Naive thymus-derived CD4-positive, alpha-beta T cell (primary cell): Measurements from ENCODE around the gene NRM. TPM values are rescaled to one million over a fixed set of nuclear protein-coding genes. Genes with fewer than 3 reads are reported as not detected.

ENCODE experiments used
- ATAC-seq: fragments of 150-1000 bp; cut with Tn5 transposase; 2 replicates; pipeline ENCODE4 v1.10.0; 2021; ENCODE audit warnings: mild to moderate bottlenecking, moderate library complexity
- CTCF ChIA-PET: fragments of 350-600 bp; sonication (Branson Sonifier 250); formaldehyde crosslinking; loops from one replicate; lab custom pipeline; 2021; ENCODE audit warnings: antibody characterized with exemption; lab: Charles Lee
- POLR2A ChIA-PET: fragments of 350-600 bp; sonication (Branson Sonifier 250); formaldehyde crosslinking; loops from one replicate; lab custom pipeline; 2021; ENCODE audit warnings: antibody characterized with exemption, inconsistent platforms; lab: Charles Lee
- DNase-seq, 9 donors: peaks; one replicate each; pipeline versions ENCODE4 v3.0.0 to v3.0.0-alpha.2; 2020 to 2022; ENCODE audit warnings: mixed read lengths in 1 of 9
- H3K27ac ChIP-seq: one replicate; pipeline ENCODE4 v1.7.0; 2013; ENCODE audit warnings: mild to moderate bottlenecking, low read depth, low read length, moderate library complexity
- H3K27me3 ChIP-seq, 2 donors: one replicate each; pipeline ENCODE4 v1.7.0; 2013; ENCODE audit warnings: low read length in 2 of 2, mild to moderate bottlenecking in 2 of 2, moderate library complexity in 2 of 2; ENCODE audit not compliant: control insufficient read depth in 2 of 2, insufficient read depth in 2 of 2
- H3K36me3 ChIP-seq, 3 experiments: 1 replicate in 2 of 3; 2 replicates in 1 of 3; pipeline ENCODE4 v1.7.0; 2013; ENCODE audit warnings: low read length in 3 of 3, mild to moderate bottlenecking in 3 of 3, moderate library complexity in 1 of 3; ENCODE audit not compliant: insufficient read depth in 3 of 3, control insufficient read depth in 2 of 3
- H3K4me1 ChIP-seq, 2 donors: one replicate each; pipeline ENCODE4 v1.7.0; 2013; ENCODE audit warnings: low read length in 2 of 2, mild to moderate bottlenecking in 2 of 2, moderate library complexity in 1 of 2; ENCODE audit not compliant: control insufficient read depth in 2 of 2, insufficient read depth in 2 of 2
- H3K4me3 ChIP-seq: 2 replicates; pipeline ENCODE4 v1.7.0; 2013; ENCODE audit warnings: mild to moderate bottlenecking, low read length
- H3K9me3 ChIP-seq, 3 experiments: 1 replicate in 2 of 3; 2 replicates in 1 of 3; pipeline ENCODE4 v1.7.0; 2013; ENCODE audit warnings: low read length in 3 of 3; ENCODE audit not compliant: control insufficient read depth in 2 of 3
- H3K27ac Mint-ChIP-seq, 9 donors: one replicate each; pipeline ENCODE4 v1.8.0; 2020 to 2022; ENCODE audit warnings: mixed read lengths in 9 of 9, mild to moderate bottlenecking in 8 of 9, moderate library complexity in 5 of 9, inconsistent platforms in 2 of 9
- H3K27me3 Mint-ChIP-seq, 5 donors: one replicate each; pipeline ENCODE4 v1.8.0; 2021 to 2022; ENCODE audit warnings: mixed read lengths in 5 of 5, mild to moderate bottlenecking in 1 of 5
- H3K36me3 Mint-ChIP-seq, 5 donors: one replicate each; pipeline ENCODE4 v1.8.0; 2020 to 2022; ENCODE audit warnings: mixed read lengths in 5 of 5, mild to moderate bottlenecking in 3 of 5, inconsistent platforms in 1 of 5
- H3K4me1 Mint-ChIP-seq, 7 donors: one replicate each; pipeline ENCODE4 v1.8.0; 2020 to 2022; ENCODE audit warnings: mixed read lengths in 7 of 7, mild to moderate bottlenecking in 3 of 7, inconsistent platforms in 1 of 7
- H3K4me3 Mint-ChIP-seq, 10 donors: one replicate each; pipeline ENCODE4 v1.8.0; 2020 to 2022; ENCODE audit warnings: mild to moderate bottlenecking in 10 of 10, mixed read lengths in 10 of 10, moderate library complexity in 6 of 10, inconsistent platforms in 2 of 10
- H3K9me3 Mint-ChIP-seq, 11 donors: one replicate each; pipeline ENCODE4 v1.8.0; 2020 to 2022; ENCODE audit warnings: mixed read lengths in 11 of 11, mild to moderate bottlenecking in 4 of 11, inconsistent platforms in 1 of 11, moderate library complexity in 1 of 11
- intact Hi-C, 2 donors: fragments of 100-400 bp; cut with micrococcal nuclease; formaldehyde crosslinking; loops; one replicate each; pipeline ENCODE4 v1.15.1; 2023
- polyA plus RNA-seq, 2 donors: library from polyadenylated mRNA; unstranded; fragments of 300-500 nt; fragmentation: Illumina TruSeq; gene quantifications; one replicate each; pipeline ENCODE4 v1.2.3, GENCODE V29; 2021
- total RNA-seq, 6 experiments: library from RNA in 5 of 6; stranded (reverse) in 5 of 6; gene quantifications; 1 replicate in 5 of 6; 2 replicates in 1 of 6; pipeline ENCODE4 v1.2.3 and lab custom pipeline; 2021 to 2026

Gene NRM
- total and polyA plus RNA-seq, 7 experiments from 2014 or later: 2.3 to 29.4 (median 6.3) TPM

- CTCF ChIA-PET: interaction anchor here (1.1 kb wide), 2 partner anchors 19 to 33 kb away, joined by 3 to 8 read pairs; no protein-coding TSS in a partner anchor
- H3K27me3 Mint-ChIP-seq: no peaks in the 10 kb centered on the region
- H3K4me1 ChIP-seq: peaks cover 5 to 8% of the 10 kb centered on the region in 2 donors
- no peak for DNase-seq
- H3K9me3 Mint-ChIP-seq: peaks cover 0 to 2% (median 0%) of the 10 kb centered on the region in 11 donors
- POLR2A ChIA-PET: interaction anchor here (0.9 to 17.4 kb wide), 5 partner anchors 14 to 60 kb away, joined by 3 to 499 read pairs (median 6); partner anchors contain the start of gene DHX16
- peaks cover 32 to 56% (median 42%) of the 10 kb centered on the region in 5 donors for H3K36me3 Mint-ChIP-seq
- no peak overlapping the region for H3K4me3 ChIP-seq
- no peaks in the 10 kb centered on the region for H3K9me3 ChIP-seq
- H3K27ac Mint-ChIP-seq: peak overlapping the region in 3 of 9 donors; percentile 51 to 79 (median 65)
- H3K27ac ChIP-seq: no peak overlapping the region
- no peak for ATAC-seq
- peaks cover 22 to 53% (median 31%) of the 10 kb centered on the region in 7 donors for H3K4me1 Mint-ChIP-seq
- peak overlapping the region in 1 of 10 donors; percentile 59 for H3K4me3 Mint-ChIP-seq
- intact Hi-C loops: no loop called here
- no peaks in the 10 kb centered on the region for H3K27me3 ChIP-seq
- H3K36me3 ChIP-seq: peaks cover 0 to 64% (median 7%) of the 10 kb centered on the region in 3 experiments
Measured at GRCh38 chr6:30711758-30712380, 21.1 kb upstream of the NRM start.

DNA sequence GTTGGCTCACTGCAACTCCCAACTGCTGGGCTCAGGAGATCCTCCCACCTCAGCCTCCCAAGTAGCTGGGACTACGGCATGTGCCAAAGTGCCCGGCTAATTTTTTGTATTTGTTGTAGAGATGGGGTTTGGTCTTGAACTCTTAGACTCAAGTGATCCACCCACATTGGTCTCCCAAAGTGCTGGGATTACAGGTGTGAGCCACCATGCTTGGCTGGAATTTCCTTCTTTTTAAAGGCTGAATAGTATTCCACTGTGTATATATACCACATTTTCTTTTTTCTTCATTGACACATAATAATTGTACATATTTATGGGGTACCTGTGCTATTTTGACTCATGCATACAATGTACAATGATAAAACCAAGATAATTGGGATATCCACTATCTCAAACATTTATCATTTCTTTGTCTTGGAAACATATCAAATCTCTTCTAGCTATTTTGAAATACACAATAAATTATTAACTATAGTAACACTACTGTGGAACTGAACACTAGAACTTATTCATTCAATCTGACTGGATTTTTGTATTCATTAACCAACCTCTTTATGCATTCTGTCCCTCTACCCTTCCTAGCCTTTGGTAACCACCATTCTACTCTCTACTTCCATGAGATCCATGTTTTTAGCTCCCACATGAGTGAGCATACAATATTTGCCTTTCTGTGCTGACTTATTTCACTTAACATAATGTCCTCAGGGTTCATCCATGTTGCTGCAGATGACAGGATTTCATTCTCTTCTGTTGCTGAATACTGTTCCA lies 18.5 kb upstream of the NRM start:
- no peaks in the 10 kb centered on the region for H3K9me3 ChIP-seq
- Mint-ChIP-seq H3K4me3 (no peak overlapping the region), H3K27me3 (no peaks in the 10 kb centered on the region), H3K4me1 (peaks cover 10 to 36% (median 14%) of the 10 kb centered on the region in 7 donors), H3K9me3 (no peaks in the 10 kb centered on the region), H3K36me3 (peaks cover 37 to 65% (median 46%) of the 10 kb centered on the region in 5 donors), H3K27ac (no peak overlapping the region)
- intact Hi-C loops: no loop called here
- no peaks in the 10 kb centered on the region for H3K27me3 ChIP-seq
- no peak overlapping the region for H3K27ac ChIP-seq
- DNase-seq: no peak
- ChIA-PET CTCF (interaction anchor here (1.0 kb wide), 1 partner anchor 21 kb away, joined by 3 read pairs; no protein-coding TSS in a partner anchor), POLR2A (interaction anchor here (0.7 kb wide), 1 partner anchor 35 kb away, joined by 3 read pairs; no protein-coding TSS in a partner anchor)
- no peak for ATAC-seq
- no peak overlapping the region for H3K4me3 ChIP-seq
- H3K4me1 ChIP-seq: no peaks in the 10 kb centered on the region
- peaks cover 0 to 76% (median 4%) of the 10 kb centered on the region in 3 experiments for H3K36me3 ChIP-seq

GRCh38 chr6:30707281-30707850 lies 16.6 kb upstream of the NRM start:
- peaks cover 7 to 23% (median 10%) of the 10 kb centered on the region in 7 donors for H3K4me1 Mint-ChIP-seq
- peak overlapping the region in 4 of 9 donors; percentile 1 to 69 (median 31) for H3K27ac Mint-ChIP-seq
- Histone ChIP-seq H3K9me3 (no peaks in the 10 kb centered on the region), H3K27ac (no peak overlapping the region), H3K36me3 (peaks cover 0 to 74% (median 6%) of the 10 kb centered on the region in 3 experiments), H3K27me3 (no peaks in the 10 kb centered on the region), H3K4me3 (no peak overlapping the region), H3K4me1 (no peaks in the 10 kb centered on the region)
- DNase-seq (no peak), ATAC-seq (no peak)
- peaks cover 30 to 67% (median 39%) of the 10 kb centered on the region in 5 donors for H3K36me3 Mint-ChIP-seq
- intact Hi-C loops: no loop called here
- ChIA-PET POLR2A (no interaction called here), CTCF (no interaction called here)
- H3K9me3 Mint-ChIP-seq: no peaks in the 10 kb centered on the region
- no peak overlapping the region for H3K4me3 Mint-ChIP-seq
- H3K27me3 Mint-ChIP-seq: no peaks in the 10 kb centered on the region

- ATAC-seq: no peak
- no peak overlapping the region for H3K4me3 Mint-ChIP-seq
- no peaks in the 10 kb centered on the region for H3K4me1 ChIP-seq
- ChIA-PET CTCF (no interaction called here), POLR2A (interaction anchor here (0.6 to 2.2 kb wide), 4 partner anchors 9 to 24 kb away, joined by 3 to 13 read pairs (median 4); partner anchors contain the start of gene MDC1)
- no peak overlapping the region for H3K4me3 ChIP-seq
- H3K9me3 ChIP-seq: no peaks in the 10 kb centered on the region
- H3K36me3 Mint-ChIP-seq: peaks cover 22 to 58% (median 32%) of the 10 kb centered on the region in 5 donors
- no peaks in the 10 kb centered on the region for H3K27me3 ChIP-seq
- H3K27me3 Mint-ChIP-seq: no peaks in the 10 kb centered on the region
- no peak overlapping the region for H3K27ac ChIP-seq
- peaks cover 0 to 59% (median 6%) of the 10 kb centered on the region in 3 experiments for H3K36me3 ChIP-seq
- H3K27ac Mint-ChIP-seq: peak overlapping the region in 3 of 9 donors; percentile 32 to 41 (median 36)
- DNase-seq: no peak
- intact Hi-C loops: no loop called here
- H3K4me1 Mint-ChIP-seq: peaks cover 0 to 22% (median 4%) of the 10 kb centered on the region in 7 donors
- H3K9me3 Mint-ChIP-seq: no peaks in the 10 kb centered on the region
Measured at GRCh38 chr6:30705620-30706019, 14.8 kb upstream of the NRM start.

DNA sequence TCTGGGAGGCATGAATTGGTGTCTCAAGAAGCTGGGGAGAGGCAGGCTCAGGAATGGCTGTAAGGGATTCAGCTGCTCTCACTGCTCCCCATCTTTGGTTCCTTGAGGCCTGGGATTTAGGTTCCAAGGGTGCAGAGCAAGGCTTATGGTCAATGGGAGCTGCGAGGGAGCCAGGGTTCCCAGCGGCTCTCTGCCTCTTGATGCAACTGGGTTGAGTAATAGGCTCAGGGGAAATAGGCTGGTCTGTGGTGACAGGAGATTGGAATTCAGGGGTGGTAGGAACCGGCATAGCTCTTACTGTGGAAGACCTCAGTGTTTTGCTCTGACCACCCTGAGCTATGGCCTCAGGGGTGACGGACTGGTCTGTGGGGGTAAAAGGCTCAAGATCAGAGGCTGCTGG lies 13.0 kb upstream of the NRM start:
- peak overlapping the region in 2 of 9 donors; percentile 20 to 73 for H3K27ac Mint-ChIP-seq
- Histone ChIP-seq H3K27ac (no peak overlapping the region), H3K36me3 (peaks cover 0 to 53% (median 12%) of the 10 kb centered on the region in 3 experiments), H3K4me3 (no peak overlapping the region), H3K9me3 (no peaks in the 10 kb centered on the region), H3K4me1 (no peaks in the 10 kb centered on the region), H3K27me3 (no peaks in the 10 kb centered on the region)
- DNase-seq (no peak), ATAC-seq (no peak)
- H3K4me3 Mint-ChIP-seq: no peak overlapping the region
- peaks cover 0 to 22% (median 4%) of the 10 kb centered on the region in 7 donors for H3K4me1 Mint-ChIP-seq
- H3K27me3 Mint-ChIP-seq: no peaks in the 10 kb centered on the region
- no peaks in the 10 kb centered on the region for H3K9me3 Mint-ChIP-seq
- ChIA-PET CTCF (interaction anchor here (1.3 kb wide), 2 partner anchors 18 to 25 kb away, joined by 4 read pairs; no protein-coding TSS in a partner anchor), POLR2A (interaction anchor here (0.9 to 2.2 kb wide), 6 partner anchors 11 to 23 kb away, joined by 3 to 13 read pairs (median 4); partner anchors contain the start of genes MDC1 and NRM)
- intact Hi-C loops: no loop called here
- H3K36me3 Mint-ChIP-seq: peaks cover 22 to 58% (median 32%) of the 10 kb centered on the region in 5 donors

- Histone ChIP-seq H3K9me3 (no peaks in the 10 kb centered on the region), H3K27me3 (no peaks in the 10 kb centered on the region), H3K4me3 (no peak overlapping the region), H3K27ac (no peak overlapping the region), H3K36me3 (peaks cover 0 to 50% (median 12%) of the 10 kb centered on the region in 3 experiments), H3K4me1 (no peaks in the 10 kb centered on the region)
- DNase-seq (no peak), ATAC-seq (no peak)
- Mint-ChIP-seq H3K27me3 (no peaks in the 10 kb centered on the region), H3K36me3 (peaks cover 20 to 56% (median 31%) of the 10 kb centered on the region in 5 donors), H3K9me3 (no peaks in the 10 kb centered on the region), H3K4me3 (no peak overlapping the region), H3K27ac (peak overlapping the region in 1 of 9 donors; percentile 73), H3K4me1 (peaks cover 0 to 22% (median 4%) of the 10 kb centered on the region in 7 donors)
- intact Hi-C loops: no loop called here
- CTCF ChIA-PET: interaction anchor here (1.3 kb wide), 1 partner anchor 24 kb away, joined by 4 read pairs; no protein-coding TSS in a partner anchor
- POLR2A ChIA-PET: interaction anchor here (0.9 to 1.4 kb wide), 4 partner anchors 12 to 22 kb away, joined by 3 to 5 read pairs (median 4); partner anchors contain the start of genes MDC1 and NRM
Measured at GRCh38 chr6:30703011-30703410, 12.2 kb upstream of the NRM start.
